Karpas-422 (cell line): Measurements from ENCODE around the gene CDH24. TPM values are rescaled to one million over a fixed set of nuclear protein-coding genes. Genes with fewer than 3 reads are reported as not detected.

Experiments
- DNase-seq: peaks from one replicate; pipeline ENCODE4 v3.0.0-alpha.2; 2015
- H2AFZ ChIP-seq: fragments of 200-600 bp; sonication (generic); 2 replicates; pipeline ENCODE4 v1.6.1; 2014; ENCODE audit warnings: antibody characterized with exemption, low read length, mixed read lengths
- H3K27ac ChIP-seq: fragments of 200-600 bp; sonication (generic); 2 replicates; pipeline ENCODE4 v1.5.1; 2014; ENCODE audit warnings: mild to moderate bottlenecking, low read length, moderate library complexity
- H3K27me3 ChIP-seq: fragments of 200-600 bp; sonication (generic); 2 replicates; pipeline ENCODE4 v1.6.1; 2014; ENCODE audit warnings: low read length, mixed read lengths
- H3K36me3 ChIP-seq: fragments of 200-600 bp; sonication (generic); 2 replicates; pipeline ENCODE4 v1.6.1; 2014; ENCODE audit warnings: low read length, mixed read lengths; ENCODE audit not compliant: insufficient read depth
- H3K4me1 ChIP-seq: fragments of 200-600 bp; sonication (generic); 2 replicates; pipeline ENCODE4 v1.6.1; 2014; ENCODE audit warnings: mild to moderate bottlenecking, low read length, mixed read lengths
- H3K4me2 ChIP-seq: fragments of 200-600 bp; sonication (generic); 2 replicates; pipeline ENCODE4 v1.6.1; 2014; ENCODE audit warnings: low read length, low read depth, mild to moderate bottlenecking; ENCODE audit not compliant: poor library complexity, severe bottlenecking
- H3K4me3 ChIP-seq: fragments of 200-600 bp; sonication (generic); 2 replicates; pipeline ENCODE4 v1.5.1; 2014; ENCODE audit warnings: mild to moderate bottlenecking, antibody characterized with exemption, low read length, mixed read lengths
- H3K79me2 ChIP-seq: fragments of 200-600 bp; sonication (generic); 2 replicates; pipeline ENCODE4 v1.6.1; 2014; ENCODE audit warnings: mild to moderate bottlenecking, low read length, mixed read lengths
- H3K9ac ChIP-seq: fragments of 200-600 bp; sonication (generic); 2 replicates; pipeline ENCODE4 v1.6.0; 2014; ENCODE audit warnings: low read length
- H3K9me2 ChIP-seq: fragments of 200-600 bp; sonication (generic), shearing (Covaris generic); replicated peaks from 2 replicates; pipeline ENCODE4 v1.6.0; 2014; ENCODE audit warnings: mild to moderate bottlenecking, low read length, moderate library complexity; ENCODE audit not compliant: insufficient read depth
- H3K9me3 ChIP-seq: fragments of 300-700, 200-600 bp; sonication (generic); 2 replicates; pipeline ENCODE4 v1.6.1; 2014; ENCODE audit warnings: low read length, mixed read lengths
- H4K20me1 ChIP-seq: fragments of 200-600 bp; sonication (generic); 2 replicates; pipeline ENCODE4 v1.6.1; 2014; ENCODE audit warnings: mild to moderate bottlenecking, antibody characterized with exemption, low read length, low read depth; ENCODE audit not compliant: insufficient read depth
- total RNA-seq: library from RNA; depleted of rRNA; stranded (reverse); fragments of >200 nt; shearing (Covaris generic); gene quantifications from 2 replicates; pipeline ENCODE4 v1.2.3, GENCODE V29; 2014; ENCODE audit warnings: low replicate concordance

Gene CDH24
- total RNA-seq, 1 experiment from 2014 or later, result 0.34 TPM

- Histone ChIP-seq H2AFZ (no peak overlapping the region), H3K9me2 (no peaks in the 10 kb centered on the region), H3K4me3 (no peak overlapping the region), H3K79me2 (peaks cover 7% of the 10 kb centered on the region; the same call in 1 of the 2 replicates), H4K20me1 (no peaks in the 10 kb centered on the region; the same call in 1 of the 2 replicates), H3K4me1 (no peaks in the 10 kb centered on the region), H3K9me3 (no peaks in the 10 kb centered on the region), H3K9ac (no peak overlapping the region), H3K27ac (no peak overlapping the region), H3K4me2 (no peak overlapping the region), H3K36me3 (peaks cover 16% of the 10 kb centered on the region; the same call in 1 of the 2 replicates), H3K27me3 (no peaks in the 10 kb centered on the region)
- no peak for DNase-seq
Observed at GRCh38 chr14:23024612-23025075, 32.7 kb downstream of the CDH24 start.

- no peaks in the 10 kb centered on the region; the same call in 1 of the 2 replicates for H4K20me1 ChIP-seq
- no peak overlapping the region for H2AFZ ChIP-seq
- no peak overlapping the region for H3K9ac ChIP-seq
- no peaks in the 10 kb centered on the region for H3K4me1 ChIP-seq
- H3K9me3 ChIP-seq, result no peaks in the 10 kb centered on the region
- H3K36me3 ChIP-seq, result peaks cover 9% of the 10 kb centered on the region; the same call in 1 of the 2 replicates
- no peaks in the 10 kb centered on the region for H3K9me2 ChIP-seq
- no peaks in the 10 kb centered on the region for H3K27me3 ChIP-seq
- no peak overlapping the region for H3K4me2 ChIP-seq
- DNase-seq, result no peak
- H3K79me2 ChIP-seq, result peaks cover 3% of the 10 kb centered on the region; the same call in 1 of the 2 replicates
- no peak overlapping the region for H3K27ac ChIP-seq
- H3K4me3 ChIP-seq, result no peak overlapping the region
Observed at GRCh38 chr14:23023795-23024152, 33.5 kb downstream of the CDH24 start.

- no peak overlapping the region for H3K27ac ChIP-seq
Observed at GRCh38 chr14:23023022-23023794, 34.1 kb downstream of the CDH24 start.

GRCh38 chr14:23021889-23022442 lies 35.4 kb downstream of the CDH24 start:
- peaks cover 5% of the 10 kb centered on the region; the same call in 1 of the 2 replicates for H3K36me3 ChIP-seq
- no peaks in the 10 kb centered on the region for H3K27me3 ChIP-seq
- no peaks in the 10 kb centered on the region for H3K79me2 ChIP-seq
- no peak overlapping the region for H3K9ac ChIP-seq
- no peaks in the 10 kb centered on the region for H3K9me2 ChIP-seq
- DNase-seq, result no peak
- no peaks in the 10 kb centered on the region; the same call in 1 of the 2 replicates for H4K20me1 ChIP-seq
- H2AFZ ChIP-seq, result no peak overlapping the region
- H3K9me3 ChIP-seq, result no peaks in the 10 kb centered on the region
- H3K4me3 ChIP-seq, result no peak overlapping the region
- H3K4me1 ChIP-seq, result no peaks in the 10 kb centered on the region
- no peak overlapping the region for H3K27ac ChIP-seq
- H3K4me2 ChIP-seq, result no peak overlapping the region

More at GRCh38 chr14:23023022-23023794, 34.1 kb downstream of the CDH24 start:
- Histone ChIP-seq H3K36me3 (peaks cover 5% of the 10 kb centered on the region; the same call in 1 of the 2 replicates), H3K9me3 (no peaks in the 10 kb centered on the region), H3K9me2 (no peaks in the 10 kb centered on the region), H3K27me3 (no peaks in the 10 kb centered on the region), H3K9ac (no peak overlapping the region), H3K4me1 (no peaks in the 10 kb centered on the region), H3K79me2 (no peaks in the 10 kb centered on the region), H3K4me2 (no peak overlapping the region), H3K4me3 (no peak overlapping the region), H2AFZ (no peak overlapping the region), H4K20me1 (no peaks in the 10 kb centered on the region; the same call in 1 of the 2 replicates)
- DNase-seq, result no peak

- no peaks in the 10 kb centered on the region for H3K27me3 ChIP-seq
- no peaks in the 10 kb centered on the region for H3K9me3 ChIP-seq
- H3K9ac ChIP-seq, result no peak overlapping the region
- H3K36me3 ChIP-seq, result peaks cover 5% of the 10 kb centered on the region; the same call in 1 of the 2 replicates
- H4K20me1 ChIP-seq, result no peaks in the 10 kb centered on the region; the same call in 1 of the 2 replicates
- no peak overlapping the region for H2AFZ ChIP-seq
- no peak overlapping the region for H3K27ac ChIP-seq
- H3K9me2 ChIP-seq, result no peaks in the 10 kb centered on the region
- no peaks in the 10 kb centered on the region for H3K4me1 ChIP-seq
- DNase-seq, result no peak
- no peak overlapping the region for H3K4me2 ChIP-seq
- no peaks in the 10 kb centered on the region for H3K79me2 ChIP-seq
- no peak overlapping the region for H3K4me3 ChIP-seq
Observed at GRCh38 chr14:23021434-23021833, 35.9 kb downstream of the CDH24 start.

DNA sequence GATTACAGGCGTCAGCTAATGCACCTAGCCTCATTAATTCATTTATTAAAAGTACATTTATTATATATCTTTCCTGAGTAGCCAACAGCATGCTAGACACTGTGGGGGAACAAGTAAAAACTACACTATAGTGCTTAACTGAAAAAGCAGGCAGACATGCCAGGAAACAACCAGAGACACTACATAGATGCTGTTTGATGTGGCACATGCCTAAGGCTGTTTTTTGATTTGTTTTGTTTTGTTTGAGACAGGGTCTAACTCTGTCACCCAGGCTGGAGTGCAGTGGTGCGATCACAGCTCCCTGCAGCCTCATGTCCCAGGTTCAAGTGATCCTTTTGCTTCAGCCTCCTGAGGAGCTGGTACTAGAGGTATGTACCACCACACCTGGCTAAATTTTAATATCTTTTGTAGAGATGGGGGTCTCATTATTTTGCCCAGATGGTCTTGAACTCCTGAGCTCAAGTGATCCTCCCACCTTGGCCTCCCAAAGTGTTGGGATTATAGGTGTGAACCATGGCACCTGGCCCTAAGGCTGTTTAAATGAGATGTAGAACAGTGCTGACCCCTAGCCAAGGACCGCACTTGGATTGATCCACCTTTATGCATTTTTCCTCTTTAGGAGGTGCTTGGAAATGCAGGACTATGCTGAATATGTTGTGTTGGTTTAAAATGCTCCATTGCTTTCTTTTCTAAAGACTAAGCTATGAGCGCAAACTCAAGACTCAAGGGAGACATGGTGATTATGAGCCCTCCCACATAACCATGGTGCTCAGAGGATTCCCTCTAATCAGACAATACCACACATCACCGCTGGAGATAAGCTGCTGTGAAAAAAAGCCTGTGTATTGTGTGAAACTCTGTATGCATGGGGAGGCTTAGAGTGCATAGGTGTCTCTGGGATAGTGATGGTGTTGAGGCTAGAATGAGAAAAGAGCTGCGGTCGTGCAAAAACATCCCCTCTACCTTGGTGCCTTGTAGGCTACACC lies 36.9 kb downstream of the CDH24 start:
- Histone ChIP-seq H3K4me2 (no peak overlapping the region), H3K36me3 (no peaks in the 10 kb centered on the region), H4K20me1 (no peaks in the 10 kb centered on the region; the same call in 1 of the 2 replicates), H3K9me2 (no peaks in the 10 kb centered on the region), H3K27ac (no peak overlapping the region), H2AFZ (no peak overlapping the region), H3K9ac (no peak overlapping the region), H3K27me3 (no peaks in the 10 kb centered on the region), H3K79me2 (no peaks in the 10 kb centered on the region), H3K4me3 (no peak overlapping the region), H3K9me3 (no peaks in the 10 kb centered on the region), H3K4me1 (no peaks in the 10 kb centered on the region)
- no peak for DNase-seq

DNA sequence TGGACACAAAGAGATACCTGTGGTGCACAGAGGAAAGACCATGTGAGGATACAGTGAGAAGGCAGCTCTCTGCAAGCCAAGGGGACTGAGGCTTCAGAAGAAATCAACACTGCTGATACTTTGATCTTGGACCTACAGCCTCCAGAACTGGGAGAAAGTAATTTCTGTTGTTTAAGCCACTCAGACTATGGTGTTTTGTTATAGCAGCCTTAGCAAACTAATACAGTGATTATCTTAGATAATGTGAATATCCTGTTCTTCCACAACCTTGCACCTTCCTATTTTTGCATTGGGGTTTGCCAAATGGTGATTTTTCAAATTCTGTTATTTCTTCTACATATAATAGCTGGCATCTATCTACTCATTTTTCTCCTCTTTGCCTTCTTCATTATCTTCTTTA lies 39.2 kb downstream of the CDH24 start:
- Histone ChIP-seq H3K4me1 (no peaks in the 10 kb centered on the region), H3K9ac (no peak overlapping the region), H3K9me3 (no peaks in the 10 kb centered on the region), H2AFZ (no peak overlapping the region), H3K36me3 (no peaks in the 10 kb centered on the region), H3K79me2 (no peaks in the 10 kb centered on the region), H3K27me3 (no peaks in the 10 kb centered on the region), H4K20me1 (no peaks in the 10 kb centered on the region; the same call in 1 of the 2 replicates), H3K4me2 (no peak overlapping the region), H3K4me3 (no peak overlapping the region), H3K9me2 (no peaks in the 10 kb centered on the region), H3K27ac (no peak overlapping the region)
- DNase-seq, result no peak
